HepG2 (cell line): ENCODE results near the gene NBR1. TPM values are rescaled to one million over a fixed set of nuclear protein-coding genes. Genes with fewer than 3 reads are reported as not detected.

Experiments
- AKAP8 ChIP-seq: sonication (generic); formaldehyde crosslinking; IDR thresholded peaks from 2 replicates; pipeline ENCODE4 v1.5.1; 2020; ENCODE audit warnings: mild to moderate bottlenecking, missing genetic modification reagents
- CAMTA2 ChIP-seq: sonication (generic); formaldehyde crosslinking; IDR thresholded peaks from 2 replicates; pipeline ENCODE4 v1.4.0; 2020; ENCODE audit warnings: mild to moderate bottlenecking, missing genetic modification reagents, borderline replicate concordance
- CEBPB ChIP-seq: IDR thresholded peaks from 2 replicates; pipeline ENCODE4 v1.6.1; 2011; ENCODE audit warnings: low read depth, low read length, improper control_type of control experiment, borderline replicate concordance
- EZH2 ChIP-seq: conservative IDR thresholded peaks from 2 replicates; pipeline ENCODE4 v1.6.1; 2012; ENCODE audit warnings: mild to moderate bottlenecking, low read depth, low read length, moderate library complexity
- GATA4 ChIP-seq: sonication (generic); IDR thresholded peaks from 2 replicates; pipeline ENCODE4 v1.6.1; 2016; ENCODE audit warnings: antibody characterized with exemption, low read depth, borderline replicate concordance
- HOXA9 ChIP-seq: sonication (generic); formaldehyde crosslinking; IDR thresholded peaks from 2 replicates; pipeline ENCODE4 v1.8.1; 2022; ENCODE audit warnings: missing genetic modification reagents, mild to moderate bottlenecking, moderate library complexity, borderline replicate concordance
- KLF9 ChIP-seq: IDR thresholded peaks from 2 replicates; pipeline ENCODE4 v1.6.1; 2016; ENCODE audit warnings: low read depth
- SIN3A ChIP-seq: IDR thresholded peaks from 2 replicates; pipeline ENCODE4 v1.6.1; 2011; ENCODE audit warnings: low read depth, mild to moderate bottlenecking, control low read depth, low read length, borderline replicate concordance
- TOPORS ChIP-seq: sonication (generic); formaldehyde crosslinking; IDR thresholded peaks from 2 replicates; pipeline ENCODE4 v1.8.0; 2023; ENCODE audit warnings: mild to moderate bottlenecking, missing genetic modification reagents
- ZBTB10 ChIP-seq: sonication (generic); formaldehyde crosslinking; IDR thresholded peaks from 2 replicates; pipeline ENCODE4 v1.4.0; 2020; ENCODE audit warnings: missing genetic modification reagents, borderline replicate concordance
- ZBTB42 ChIP-seq: sonication (generic); formaldehyde crosslinking; IDR thresholded peaks from 2 replicates; pipeline ENCODE4 v1.5.0; 2020; ENCODE audit warnings: mild to moderate bottlenecking, missing genetic modification reagents
- ZNF260 ChIP-seq: sonication (generic); formaldehyde crosslinking; IDR thresholded peaks from 2 replicates; pipeline ENCODE4 v1.4.0; 2020; ENCODE audit warnings: missing genetic modification reagents, low read depth, mild to moderate bottlenecking, borderline replicate concordance
- ZNF382 ChIP-seq: sonication (generic); formaldehyde crosslinking; IDR thresholded peaks from 2 replicates; pipeline ENCODE4 v1.5.0; 2020; ENCODE audit warnings: missing genetic modification reagents, mild to moderate bottlenecking, borderline replicate concordance
- ZNF570 ChIP-seq: sonication (generic); formaldehyde crosslinking; IDR thresholded peaks from 2 replicates; pipeline ENCODE4 v1.4.0; 2020; ENCODE audit warnings: mild to moderate bottlenecking, missing genetic modification reagents, borderline replicate concordance
- ZNF607 ChIP-seq: sonication (generic); formaldehyde crosslinking; IDR thresholded peaks from 2 replicates; pipeline ENCODE4 v1.5.1; 2020; ENCODE audit warnings: missing genetic modification reagents, mild to moderate bottlenecking, borderline replicate concordance
- ZNF616 ChIP-seq: sonication (generic); formaldehyde crosslinking; IDR thresholded peaks from 2 replicates; pipeline ENCODE4 v1.5.0; 2020; ENCODE audit warnings: low read depth, mild to moderate bottlenecking, missing genetic modification reagents
- ZNF652 ChIP-seq: IDR thresholded peaks from 2 replicates; pipeline ENCODE4 v1.6.1; 2016; ENCODE audit warnings: low read depth, borderline replicate concordance
- polyA plus RNA-seq, 8 experiments: library from polyadenylated mRNA; depleted of rRNA in 3 of 8; stranded (reverse) in 7 of 8; unstranded in 1 of 8; fragments of >200 nt; fragmentation: Illumina TruSeq in 4 of 8; extraction: Trizol in 4 of 8; gene quantifications; 2 replicates each; pipeline versions ENCODE4 v1.2.1 to v1.2.3, GENCODE V29; 2011 to 2016; ENCODE audit warnings: low read depth in 4 of 8, missing spikeins in 1 of 8, mixed read lengths in 1 of 8; ENCODE audit not compliant: insufficient read depth in 1 of 8
- total RNA-seq, 5 experiments: library from RNA; depleted of rRNA; stranded (reverse); fragments of >200 nt; fragmentation: Illumina TruSeq; extraction: Trizol; gene quantifications; 2 replicates each; pipeline ENCODE4 v1.2.3, GENCODE V29; 2016; ENCODE audit warnings: low read depth in 1 of 5
- TF ChIP-seq, protein P1 (sequence below): sonication (generic); formaldehyde crosslinking; IDR thresholded peaks from 2 replicates; pipeline ENCODE4 v1.8.1; 2022; ENCODE audit warnings: low read depth, mild to moderate bottlenecking, missing genetic modification reagents
- TF ChIP-seq, protein P2 (sequence below): sonication (generic); formaldehyde crosslinking; conservative IDR thresholded peaks from 2 replicates; pipeline ENCODE4 v1.4.0; 2020; ENCODE audit warnings: mild to moderate bottlenecking, missing genetic modification reagents, moderate library complexity

NBR1 gene
- total and polyA plus RNA-seq, 2 of the 13 experiments (the other 11 are each of a cell fraction or from before 2014, with no cell fraction given): 51.7 to 121 TPM

DNA sequence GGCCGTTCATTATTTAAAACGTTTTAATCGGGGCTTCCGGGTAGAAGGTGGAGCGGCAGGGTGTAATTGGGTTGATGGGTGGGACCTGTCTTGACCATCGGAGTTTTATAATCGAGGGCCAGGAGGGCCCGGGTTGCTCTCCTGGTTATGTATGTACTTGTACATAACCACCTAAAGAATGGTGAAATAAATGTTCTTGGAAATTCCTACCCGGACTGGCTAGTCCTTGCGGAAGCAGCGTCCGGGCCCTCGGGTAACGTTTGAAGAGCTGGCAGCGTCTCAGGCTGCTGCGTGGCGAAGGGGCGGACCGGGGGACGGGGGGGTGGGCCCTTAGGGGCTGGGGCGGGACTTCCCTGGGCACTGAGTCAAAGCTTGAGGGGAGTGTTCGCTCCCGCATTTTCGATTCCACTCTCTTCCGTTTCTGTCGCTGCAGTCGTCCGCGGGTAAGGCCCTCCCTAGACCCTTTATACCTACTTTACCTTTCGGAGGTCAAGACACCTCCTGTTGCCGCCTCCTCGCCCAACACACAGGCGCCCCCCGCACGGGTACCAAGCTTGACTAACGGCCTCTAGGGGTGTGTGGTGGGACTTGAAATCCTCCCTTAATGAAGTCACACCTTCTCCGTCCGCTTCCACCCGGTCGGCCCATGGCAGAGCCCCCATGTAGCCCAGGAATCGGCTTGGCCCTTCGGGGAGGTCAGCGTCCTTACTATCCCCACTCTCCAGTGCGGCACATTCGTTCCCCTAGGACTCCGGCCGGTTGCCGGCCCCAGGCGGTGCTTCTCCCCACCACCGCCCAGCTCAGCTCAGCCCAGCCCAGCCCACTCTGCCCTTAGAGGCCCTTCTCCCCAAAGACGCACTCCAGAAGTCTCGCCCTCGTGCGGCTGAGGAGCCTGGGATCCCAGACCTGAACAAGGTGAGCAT lies 40.7 kb downstream of the NBR1 start, which contains the start of gene TMEM106A (continued):
- TF ChIP-seq, protein P1, sequence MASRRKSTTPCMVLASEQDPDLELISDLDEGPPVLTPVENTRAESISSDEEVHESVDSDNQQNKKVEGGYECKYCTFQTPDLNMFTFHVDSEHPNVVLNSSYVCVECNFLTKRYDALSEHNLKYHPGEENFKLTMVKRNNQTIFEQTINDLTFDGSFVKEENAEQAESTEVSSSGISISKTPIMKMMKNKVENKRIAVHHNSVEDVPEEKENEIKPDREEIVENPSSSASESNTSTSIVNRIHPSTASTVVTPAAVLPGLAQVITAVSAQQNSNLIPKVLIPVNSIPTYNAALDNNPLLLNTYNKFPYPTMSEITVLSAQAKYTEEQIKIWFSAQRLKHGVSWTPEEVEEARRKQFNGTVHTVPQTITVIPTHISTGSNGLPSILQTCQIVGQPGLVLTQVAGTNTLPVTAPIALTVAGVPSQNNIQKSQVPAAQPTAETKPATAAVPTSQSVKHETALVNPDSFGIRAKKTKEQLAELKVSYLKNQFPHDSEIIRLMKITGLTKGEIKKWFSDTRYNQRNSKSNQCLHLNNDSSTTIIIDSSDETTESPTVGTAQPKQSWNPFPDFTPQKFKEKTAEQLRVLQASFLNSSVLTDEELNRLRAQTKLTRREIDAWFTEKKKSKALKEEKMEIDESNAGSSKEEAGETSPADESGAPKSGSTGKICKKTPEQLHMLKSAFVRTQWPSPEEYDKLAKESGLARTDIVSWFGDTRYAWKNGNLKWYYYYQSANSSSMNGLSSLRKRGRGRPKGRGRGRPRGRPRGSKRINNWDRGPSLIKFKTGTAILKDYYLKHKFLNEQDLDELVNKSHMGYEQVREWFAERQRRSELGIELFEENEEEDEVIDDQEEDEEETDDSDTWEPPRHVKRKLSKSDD (CRISPR knock-in tag): no peak
- no peak for TF ChIP-seq ZNF260 (CRISPR knock-in tag)
- no peak; the same call in 1 of the 2 replicates for TF ChIP-seq ZBTB42
- TF ChIP-seq ZNF607 (CRISPR knock-in tag): peak; percentile 93; the same call in 1 of the 2 replicates
- no peak for TF ChIP-seq ZNF382 (CRISPR knock-in tag)
- peak; percentile 90 for TF ChIP-seq SIN3A
- no peak for TF ChIP-seq EZH2
- peak; percentile 56; the same call in 1 of the 2 replicates for TF ChIP-seq TOPORS (CRISPR knock-in tag)
- TF ChIP-seq ZNF652 (CRISPR knock-in tag): no peak
- no peak for TF ChIP-seq KLF9 (CRISPR knock-in tag)
- TF ChIP-seq HOXA9 (CRISPR knock-in tag): no peak
- TF ChIP-seq, protein P2, sequence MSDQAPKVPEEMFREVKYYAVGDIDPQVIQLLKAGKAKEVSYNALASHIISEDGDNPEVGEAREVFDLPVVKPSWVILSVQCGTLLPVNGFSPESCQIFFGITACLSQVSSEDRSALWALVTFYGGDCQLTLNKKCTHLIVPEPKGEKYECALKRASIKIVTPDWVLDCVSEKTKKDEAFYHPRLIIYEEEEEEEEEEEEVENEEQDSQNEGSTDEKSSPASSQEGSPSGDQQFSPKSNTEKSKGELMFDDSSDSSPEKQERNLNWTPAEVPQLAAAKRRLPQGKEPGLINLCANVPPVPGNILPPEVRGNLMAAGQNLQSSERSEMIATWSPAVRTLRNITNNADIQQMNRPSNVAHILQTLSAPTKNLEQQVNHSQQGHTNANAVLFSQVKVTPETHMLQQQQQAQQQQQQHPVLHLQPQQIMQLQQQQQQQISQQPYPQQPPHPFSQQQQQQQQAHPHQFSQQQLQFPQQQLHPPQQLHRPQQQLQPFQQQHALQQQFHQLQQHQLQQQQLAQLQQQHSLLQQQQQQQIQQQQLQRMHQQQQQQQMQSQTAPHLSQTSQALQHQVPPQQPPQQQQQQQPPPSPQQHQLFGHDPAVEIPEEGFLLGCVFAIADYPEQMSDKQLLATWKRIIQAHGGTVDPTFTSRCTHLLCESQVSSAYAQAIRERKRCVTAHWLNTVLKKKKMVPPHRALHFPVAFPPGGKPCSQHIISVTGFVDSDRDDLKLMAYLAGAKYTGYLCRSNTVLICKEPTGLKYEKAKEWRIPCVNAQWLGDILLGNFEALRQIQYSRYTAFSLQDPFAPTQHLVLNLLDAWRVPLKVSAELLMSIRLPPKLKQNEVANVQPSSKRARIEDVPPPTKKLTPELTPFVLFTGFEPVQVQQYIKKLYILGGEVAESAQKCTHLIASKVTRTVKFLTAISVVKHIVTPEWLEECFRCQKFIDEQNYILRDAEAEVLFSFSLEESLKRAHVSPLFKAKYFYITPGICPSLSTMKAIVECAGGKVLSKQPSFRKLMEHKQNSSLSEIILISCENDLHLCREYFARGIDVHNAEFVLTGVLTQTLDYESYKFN: no peak
- TF ChIP-seq CAMTA2 (CRISPR knock-in tag): peak; percentile 69; the same call in 1 of the 2 replicates
- TF ChIP-seq ZNF616 (CRISPR knock-in tag): peak; percentile 32; the same call in 1 of the 2 replicates
- no peak for TF ChIP-seq CEBPB
- TF ChIP-seq GATA4: 0 out of 2 replicates have a peak, but pooled peaks have one; percentile 39
- TF ChIP-seq ZBTB10 (CRISPR knock-in tag): no peak
- TF ChIP-seq AKAP8 (CRISPR knock-in tag): peak; percentile 81; the same call in 1 of the 2 replicates
- no peak for TF ChIP-seq ZNF570
